IgD-negative memory B cell (primary cell): ENCODE measurements around the gene PCCA. TPM values are rescaled to one million over a fixed set of nuclear protein-coding genes. Genes with fewer than 3 reads are reported as not detected.
"Not testable (repeated sequence)": the region's sequence is repeated elsewhere in the genome, so short reads cannot be mapped to it uniquely, and the experiment has no call there.

Source experiments
- H3K27ac Mint-ChIP-seq, 3 donors: one replicate each; pipeline ENCODE4 v1.8.0; 2020 to 2022; ENCODE audit warnings: mild to moderate bottlenecking in 3 of 3, mixed read lengths in 3 of 3, moderate library complexity in 1 of 3
- H3K27me3 Mint-ChIP-seq: one replicate; pipeline ENCODE4 v1.8.0; 2021; ENCODE audit warnings: mixed read lengths
- H3K36me3 Mint-ChIP-seq: one replicate; pipeline ENCODE4 v1.8.0; 2020; ENCODE audit warnings: mild to moderate bottlenecking, mixed read lengths
- H3K4me1 Mint-ChIP-seq, 3 donors: one replicate each; pipeline ENCODE4 v1.8.0; 2020 to 2022; ENCODE audit warnings: mixed read lengths in 3 of 3, mild to moderate bottlenecking in 1 of 3
- H3K4me3 Mint-ChIP-seq, 4 donors: one replicate each; pipeline ENCODE4 v1.8.0; 2020 to 2022; ENCODE audit warnings: mild to moderate bottlenecking in 4 of 4, mixed read lengths in 4 of 4, moderate library complexity in 3 of 4
- H3K9me3 Mint-ChIP-seq, 3 donors: one replicate each; pipeline ENCODE4 v1.8.0; 2020 to 2021; ENCODE audit warnings: mixed read lengths in 3 of 3, mild to moderate bottlenecking in 1 of 3
- polyA plus RNA-seq: library from polyadenylated mRNA; unstranded; fragments of 300-500 nt; fragmentation: Illumina TruSeq; gene quantifications from one replicate; pipeline ENCODE4 v1.2.3, GENCODE V29; 2021

Gene PCCA
- polyA plus RNA-seq, 1 donor from 2014 or later = 8.5 TPM

GRCh38 chr13:100088273-100088643 lies 635 bp upstream of the PCCA start:
- no peaks in the 10 kb centered on the region for H3K9me3 Mint-ChIP-seq
- no peak overlapping the region for H3K27ac Mint-ChIP-seq
- no peaks in the 10 kb centered on the region for H3K36me3 Mint-ChIP-seq
- H3K27me3 Mint-ChIP-seq = no peaks in the 10 kb centered on the region
- H3K4me3 Mint-ChIP-seq = peak overlapping the region; percentile 87 to 95 (median 94)
- H3K4me1 Mint-ChIP-seq = peaks cover 19 to 22% (median 20%) of the 10 kb centered on the region in 3 donors

GRCh38 chr13:100089465-100090032 lies 656 bp downstream of the PCCA start:
- no peaks in the 10 kb centered on the region for H3K9me3 Mint-ChIP-seq
- no peaks in the 10 kb centered on the region for H3K27me3 Mint-ChIP-seq
- H3K36me3 Mint-ChIP-seq = no peaks in the 10 kb centered on the region

GRCh38 chr13:100090861-100091260 lies 2.0 kb downstream of the PCCA start:
- no peaks in the 10 kb centered on the region for H3K9me3 Mint-ChIP-seq
- peaks cover 13 to 22% (median 21%) of the 10 kb centered on the region in 3 donors for H3K4me1 Mint-ChIP-seq
- peak overlapping the region in 1 of 4 donors; percentile 94 for H3K4me3 Mint-ChIP-seq
- no peaks in the 10 kb centered on the region for H3K27me3 Mint-ChIP-seq
- H3K27ac Mint-ChIP-seq = no peak overlapping the region
- no peaks in the 10 kb centered on the region for H3K36me3 Mint-ChIP-seq

More at GRCh38 chr13:100089465-100090032, 656 bp downstream of the PCCA start:
- Mint-ChIP-seq H3K4me1 (peaks cover 13 to 22% (median 21%) of the 10 kb centered on the region in 3 donors), H3K4me3 (peak overlapping the region; percentile 87 to 95 (median 94)), H3K27ac (peak overlapping the region; percentile 5 to 40 (median 14))

- Mint-ChIP-seq H3K4me3 (peak overlapping the region in 2 of 4 donors; percentile 59 to 94), H3K4me1 (peaks cover 13 to 22% (median 21%) of the 10 kb centered on the region in 3 donors), H3K9me3 (no peaks in the 10 kb centered on the region), H3K36me3 (no peaks in the 10 kb centered on the region), H3K27ac (no peak overlapping the region), H3K27me3 (no peaks in the 10 kb centered on the region)
These were observed 2.5 kb downstream of the PCCA start for GRCh38 chr13:100091391-100091790.

- not testable (repeated sequence) for H3K36me3 Mint-ChIP-seq, H3K9me3 Mint-ChIP-seq, H3K27ac Mint-ChIP-seq, H3K27me3 Mint-ChIP-seq, H3K4me3 Mint-ChIP-seq
- H3K4me1 Mint-ChIP-seq = peaks cover 13 to 22% (median 21%) of the 10 kb centered on the region in 3 donors
These were observed 3.4 kb downstream of the PCCA start for GRCh38 chr13:100092273-100092672.

- no peak overlapping the region for H3K27ac Mint-ChIP-seq
- peaks cover 2 to 10% (median 7%) of the 10 kb centered on the region in 3 donors for H3K4me1 Mint-ChIP-seq
- no peak overlapping the region for H3K4me3 Mint-ChIP-seq
These were observed 6.6 kb downstream of the PCCA start for GRCh38 chr13:100095498-100095897.

GRCh38 chr13:100096526-100096925 lies 7.6 kb downstream of the PCCA start:
- Mint-ChIP-seq H3K4me3 (no peak overlapping the region), H3K27ac (no peak overlapping the region), H3K27me3 (no peaks in the 10 kb centered on the region), H3K9me3 (no peaks in the 10 kb centered on the region), H3K36me3 (peaks cover 2% of the 10 kb centered on the region), H3K4me1 (peaks cover 0 to 5% (median 0%) of the 10 kb centered on the region in 3 donors)

More at GRCh38 chr13:100095498-100095897, 6.6 kb downstream of the PCCA start:
- Mint-ChIP-seq H3K9me3 (no peaks in the 10 kb centered on the region), H3K27me3 (no peaks in the 10 kb centered on the region), H3K36me3 (peaks cover 2% of the 10 kb centered on the region)

- H3K4me3 Mint-ChIP-seq = no peak overlapping the region
- H3K36me3 Mint-ChIP-seq = peaks cover 4% of the 10 kb centered on the region
- no peak overlapping the region for H3K27ac Mint-ChIP-seq
- H3K27me3 Mint-ChIP-seq = no peaks in the 10 kb centered on the region
- peaks cover 0 to 9% (median 0%) of the 10 kb centered on the region in 3 donors for H3K4me1 Mint-ChIP-seq
- H3K9me3 Mint-ChIP-seq = no peaks in the 10 kb centered on the region
These were observed 8.9 kb downstream of the PCCA start for GRCh38 chr13:100097821-100098220.

- H3K27ac Mint-ChIP-seq = peak overlapping the region in 1 of 3 donors; percentile 53
- H3K27me3 Mint-ChIP-seq = no peaks in the 10 kb centered on the region
- H3K9me3 Mint-ChIP-seq = no peaks in the 10 kb centered on the region
- H3K36me3 Mint-ChIP-seq = peaks cover 4% of the 10 kb centered on the region
- H3K4me1 Mint-ChIP-seq = peaks cover 0 to 4% (median 0%) of the 10 kb centered on the region in 3 donors
- no peak overlapping the region for H3K4me3 Mint-ChIP-seq
These were observed 9.7 kb downstream of the PCCA start for GRCh38 chr13:100098445-100099116.

GRCh38 chr13:100099117-100099445 lies 10.2 kb downstream of the PCCA start:
- H3K4me3 Mint-ChIP-seq, H3K4me1 Mint-ChIP-seq, H3K36me3 Mint-ChIP-seq, H3K27me3 Mint-ChIP-seq, H3K9me3 Mint-ChIP-seq: not testable (repeated sequence)
- H3K27ac Mint-ChIP-seq = peak overlapping the region in 1 of 3 donors; percentile 73

- H3K4me3 Mint-ChIP-seq = no peak overlapping the region
- H3K27me3 Mint-ChIP-seq = no peaks in the 10 kb centered on the region
- H3K27ac Mint-ChIP-seq = no peak overlapping the region
- peaks cover 11% of the 10 kb centered on the region for H3K36me3 Mint-ChIP-seq
- H3K4me1 Mint-ChIP-seq = peaks cover 0 to 11% (median 3%) of the 10 kb centered on the region in 3 donors
- peaks cover 0 to 4% (median 2%) of the 10 kb centered on the region in 3 donors for H3K9me3 Mint-ChIP-seq
These were observed 11.4 kb downstream of the PCCA start for GRCh38 chr13:100100115-100100879.

GRCh38 chr13:100102042-100102441 lies 13.1 kb downstream of the PCCA start:
- Mint-ChIP-seq H3K27me3 (no peaks in the 10 kb centered on the region), H3K27ac (no peak overlapping the region), H3K4me3 (peak overlapping the region in 1 of 4 donors; percentile 27), H3K4me1 (peaks cover 3 to 12% (median 6%) of the 10 kb centered on the region in 3 donors), H3K36me3 (peaks cover 9% of the 10 kb centered on the region), H3K9me3 (peaks cover 0 to 4% (median 2%) of the 10 kb centered on the region in 3 donors)

GRCh38 chr13:100106005-100106404 lies 17.1 kb downstream of the PCCA start:
- peaks cover 12% of the 10 kb centered on the region for H3K36me3 Mint-ChIP-seq
- H3K4me1 Mint-ChIP-seq = peaks cover 15 to 19% (median 16%) of the 10 kb centered on the region in 3 donors
- no peak overlapping the region for H3K27ac Mint-ChIP-seq

GRCh38 chr13:100106705-100107104 lies 17.8 kb downstream of the PCCA start:
- peaks cover 0 to 4% (median 2%) of the 10 kb centered on the region in 3 donors for H3K9me3 Mint-ChIP-seq
- H3K4me1 Mint-ChIP-seq = peaks cover 15 to 19% (median 16%) of the 10 kb centered on the region in 3 donors
- no peak overlapping the region for H3K27ac Mint-ChIP-seq

More at GRCh38 chr13:100106005-100106404, 17.1 kb downstream of the PCCA start:
- Mint-ChIP-seq H3K4me3 (peak overlapping the region in 1 of 4 donors; percentile 25), H3K9me3 (peaks cover 0 to 4% (median 2%) of the 10 kb centered on the region in 3 donors), H3K27me3 (no peaks in the 10 kb centered on the region)

GRCh38 chr13:100108913-100109507 lies 20.1 kb downstream of the PCCA start:
- no peak overlapping the region for H3K27ac Mint-ChIP-seq
- peaks cover 6% of the 10 kb centered on the region for H3K36me3 Mint-ChIP-seq
- H3K9me3 Mint-ChIP-seq = peaks cover 0 to 1% (median 0%) of the 10 kb centered on the region in 3 donors
- H3K4me3 Mint-ChIP-seq = peak overlapping the region in 1 of 4 donors; percentile 30
- H3K27me3 Mint-ChIP-seq = no peaks in the 10 kb centered on the region
- H3K4me1 Mint-ChIP-seq = peaks cover 11 to 16% (median 15%) of the 10 kb centered on the region in 3 donors

More at GRCh38 chr13:100106705-100107104, 17.8 kb downstream of the PCCA start:
- Mint-ChIP-seq H3K4me3 (no peak overlapping the region), H3K27me3 (no peaks in the 10 kb centered on the region), H3K36me3 (peaks cover 12% of the 10 kb centered on the region)
